GM23248 (cell line): Measurements from ENCODE around the gene ATP2B1. TPM values are rescaled to one million over a fixed set of nuclear protein-coding genes. Genes with fewer than 3 reads are reported as not detected.

Source experiments
- DNase-seq: peaks from one replicate; pipeline ENCODE4 v3.0.0-alpha.2; 2015
- H2AFZ ChIP-seq: fragments of 200-600 bp; sonication (generic); 2 replicates; pipeline ENCODE4 v1.6.1; 2016; ENCODE audit warnings: antibody characterized with exemption
- H3F3A ChIP-seq: fragments of 200-600 bp; sonication (generic); 2 replicates; pipeline ENCODE4 v1.6.1; 2016; ENCODE audit warnings: mild to moderate bottlenecking, antibody characterized with exemption, mixed run types; ENCODE audit not compliant: insufficient read depth
- H3K27ac ChIP-seq: fragments of 200-600 bp; sonication (generic); 2 replicates; pipeline ENCODE4 v1.5.1; 2016; ENCODE audit warnings: mild to moderate bottlenecking
- H3K27me3 ChIP-seq: fragments of 200-600 bp; sonication (generic); replicated peaks from 2 replicates; pipeline ENCODE4 v1.6.1; 2016; ENCODE audit warnings: mild to moderate bottlenecking; ENCODE audit not compliant: insufficient read depth
- H3K36me3 ChIP-seq: fragments of 200-600 bp; sonication (generic); 2 replicates; pipeline ENCODE4 v1.6.1; 2016; ENCODE audit warnings: low read depth, mild to moderate bottlenecking
- H3K4me1 ChIP-seq: fragments of 200-600 bp; sonication (generic); 2 replicates; pipeline ENCODE4 v1.6.1; 2016; ENCODE audit warnings: mild to moderate bottlenecking; ENCODE audit not compliant: insufficient read depth
- H3K4me2 ChIP-seq: fragments of 200-600 bp; sonication (generic); one replicate; pipeline ENCODE4 v1.6.1; 2016; ENCODE audit warnings: mild to moderate bottlenecking; ENCODE audit not compliant: unreplicated experiment
- H3K4me3 ChIP-seq: fragments of 200-600 bp; sonication (generic); 2 replicates; pipeline ENCODE4 v1.5.1; 2016; ENCODE audit warnings: mild to moderate bottlenecking
- H3K79me2 ChIP-seq: fragments of 200-600 bp; sonication (generic); 2 replicates; pipeline ENCODE4 v1.6.1; 2016; ENCODE audit warnings: mild to moderate bottlenecking; ENCODE audit not compliant: insufficient read depth
- H3K9ac ChIP-seq: fragments of 200-600 bp; sonication (generic); 2 replicates; pipeline ENCODE4 v1.6.1; 2016; ENCODE audit warnings: mild to moderate bottlenecking
- H3K9me2 ChIP-seq: fragments of 200-600 bp; sonication (generic); 2 replicates; pipeline ENCODE4 v1.6.1; 2016; ENCODE audit warnings: mixed run types, mild to moderate bottlenecking, moderate library complexity; ENCODE audit not compliant: insufficient read depth
- H3K9me3 ChIP-seq: fragments of 200-600 bp; sonication (generic); one replicate; pipeline ENCODE4 v1.6.1; 2017; ENCODE audit warnings: low read depth
- H4K20me1 ChIP-seq: fragments of 200-600 bp; sonication (generic); 2 replicates; pipeline ENCODE4 v1.6.0; 2016; ENCODE audit not compliant: insufficient read depth
- EZH2 ChIP-seq: fragments of 200-600 bp; sonication (generic); IDR thresholded peaks from 2 replicates; pipeline ENCODE4 v1.6.1; 2018; ENCODE audit warnings: antibody characterized with exemption, mild to moderate bottlenecking; ENCODE audit not compliant: insufficient read depth, poor library complexity, severe bottlenecking
- EZH2phosphoT487 ChIP-seq: fragments of 200-600 bp; sonication (generic); IDR thresholded peaks from 2 replicates; pipeline ENCODE4 v1.6.1; 2018; ENCODE audit warnings: antibody characterized with exemption, moderate library complexity, mild to moderate bottlenecking, low read depth; ENCODE audit not compliant: insufficient read depth
- WGBS, 2 experiments: methylation state at CpG; one replicate each; pipeline ENCODE4 v1.1.6; 2015 to 2017; ENCODE audit warnings: low lambda C conversion rate in 2 of 2, low coverage in 1 of 2; ENCODE audit errors: missing lambda C conversion rate in 2 of 2; 5-methylcytosine and 5-hydroxymethylcytosine counted together
- in situ Hi-C: fragments of 300-500 bp; cut with MboI; formaldehyde crosslinking; loops from 2 replicates; pipeline ENCODE4 v1.15.0; 2020
- polyA plus RNA-seq: library from polyadenylated mRNA; unstranded; fragments of >200 nt; fragmentation: Nextera tagmentation; extraction: Ambion mirVana; gene quantifications from 2 replicates; pipeline ENCODE4 v1.2.1, GENCODE V29; 2016
- total RNA-seq: library from RNA; depleted of rRNA; stranded (reverse); fragments of >200 nt; shearing (Covaris generic); gene quantifications from 2 replicates; pipeline ENCODE4 v1.2.3, GENCODE V29; 2014

ATP2B1 gene
- total and polyA plus RNA-seq, 2 experiments from 2014 or later = 34.5 to 80.1 TPM

DNA sequence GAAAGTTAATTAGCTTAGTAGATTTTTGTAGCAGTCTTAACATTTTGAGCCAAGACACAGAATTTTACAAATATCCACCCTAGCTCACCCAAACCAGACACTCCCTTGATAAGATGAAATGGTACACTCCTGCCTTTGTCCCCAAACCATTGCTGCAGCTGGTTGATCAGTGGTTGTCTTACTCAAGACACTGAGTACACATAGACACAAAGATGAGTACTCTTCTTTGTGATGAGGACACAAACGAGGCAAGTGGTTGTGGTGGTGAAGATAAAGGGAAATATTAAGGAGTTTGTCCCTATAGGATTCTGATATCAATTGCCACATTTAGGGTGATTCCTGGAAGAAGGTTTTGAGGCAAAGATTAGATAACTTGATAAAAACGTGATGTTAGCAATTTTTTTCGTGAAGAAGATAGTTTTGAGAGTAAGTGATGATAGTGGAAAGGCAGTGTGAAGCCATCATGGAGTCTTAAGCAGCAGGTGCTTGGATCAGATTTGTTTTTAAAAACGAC is 21.4 kb upstream of the ATP2B1 start:
- no peak overlapping the region for H3K27ac ChIP-seq
- no peaks in the 10 kb centered on the region for H4K20me1 ChIP-seq
- 83 to 85% methylated on average over 4 of the region's 4 CpGs for WGBS, 2 experiments
- no peak for TF ChIP-seq EZH2
- no peak for TF ChIP-seq EZH2phosphoT487
- H3K9me2 ChIP-seq = no peaks in the 10 kb centered on the region
- H3K27me3 ChIP-seq = no peaks in the 10 kb centered on the region
- H3K79me2 ChIP-seq = no peaks in the 10 kb centered on the region
- DNase-seq = no peak
- no peak overlapping the region for H3K4me3 ChIP-seq
- H3K9me3 ChIP-seq = peaks cover 4% of the 10 kb centered on the region
- no peak overlapping the region for H2AFZ ChIP-seq
- H3K9ac ChIP-seq = no peak overlapping the region
- peaks cover 34% of the 10 kb centered on the region for H3K4me1 ChIP-seq
- H3K4me2 ChIP-seq = no peak overlapping the region
- no peaks in the 10 kb centered on the region for H3K36me3 ChIP-seq
- in situ Hi-C loops = no loop called here
- H3F3A ChIP-seq = peaks cover 38% of the 10 kb centered on the region

DNA sequence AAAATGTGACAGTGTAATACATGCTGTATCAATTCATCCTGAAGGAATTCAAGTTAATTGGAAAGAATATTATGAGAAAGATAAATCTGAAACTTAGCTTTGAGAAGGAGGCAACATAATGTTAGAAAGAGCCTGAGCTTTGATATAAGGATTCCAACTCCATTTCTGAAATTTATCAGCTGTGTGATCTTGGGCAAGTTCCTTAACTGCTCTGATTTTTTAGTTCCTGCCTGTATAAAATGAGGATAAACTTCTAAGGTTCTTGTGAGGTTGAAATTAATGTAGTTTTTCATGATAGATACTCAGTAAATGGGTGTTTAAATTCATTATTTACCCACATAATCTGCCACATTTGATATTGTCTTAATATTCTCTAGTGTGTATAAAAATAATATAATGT is 14.6 kb upstream of the ATP2B1 start:
- Histone ChIP-seq H3K27me3 (no peaks in the 10 kb centered on the region), H3K9me2 (no peaks in the 10 kb centered on the region), H2AFZ (no peak overlapping the region), H3K9me3 (no peaks in the 10 kb centered on the region), H3K36me3 (no peaks in the 10 kb centered on the region), H3K27ac (no peak overlapping the region), H4K20me1 (no peaks in the 10 kb centered on the region), H3K79me2 (no peaks in the 10 kb centered on the region), H3K4me3 (no peak overlapping the region), H3K4me1 (no peaks in the 10 kb centered on the region), H3K9ac (no peak overlapping the region), H3F3A (no peaks in the 10 kb centered on the region), H3K4me2 (no peak overlapping the region)
- TF ChIP-seq EZH2phosphoT487 = no peak
- no peak for TF ChIP-seq EZH2
- no peak for DNase-seq
- in situ Hi-C loops = no loop called here

DNA sequence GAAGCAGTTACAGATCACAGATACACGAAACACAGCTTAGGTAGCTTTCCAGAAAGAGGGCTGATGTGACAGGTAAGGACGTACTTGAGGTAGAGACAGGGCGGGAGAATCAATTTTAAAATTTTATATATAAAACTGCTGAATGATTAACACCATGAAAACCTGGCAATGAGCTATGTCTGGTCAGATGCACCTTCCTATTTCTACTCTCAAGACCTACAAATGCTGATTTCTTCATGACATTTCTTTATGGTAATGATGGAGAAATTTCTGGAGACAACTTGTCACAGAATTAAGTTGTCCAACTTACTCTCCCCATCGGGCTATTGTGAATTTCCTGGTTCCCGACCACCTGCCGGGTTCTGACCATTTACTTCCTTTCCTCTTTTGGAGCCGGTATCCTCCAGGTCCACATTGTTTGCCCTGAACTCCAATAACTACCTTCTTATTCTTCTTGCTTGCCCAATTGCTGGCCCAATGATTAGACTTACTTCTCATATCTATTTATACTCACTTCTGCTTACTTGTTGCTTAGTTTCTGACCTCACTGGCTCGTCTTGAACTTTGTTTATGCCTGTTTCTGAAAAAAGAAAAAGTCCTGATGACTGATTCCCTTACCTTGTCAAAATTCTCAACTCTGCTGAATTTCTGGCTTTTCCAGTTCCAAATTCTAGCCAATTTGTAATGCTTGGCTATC is 12.8 kb upstream of the ATP2B1 start:
- Histone ChIP-seq H3K4me1 (no peaks in the 10 kb centered on the region), H3K79me2 (no peaks in the 10 kb centered on the region), H4K20me1 (no peaks in the 10 kb centered on the region), H3K36me3 (no peaks in the 10 kb centered on the region), H3K9me2 (no peaks in the 10 kb centered on the region), H3K9ac (no peak overlapping the region), H3K27ac (no peak overlapping the region), H2AFZ (no peak overlapping the region), H3K9me3 (no peaks in the 10 kb centered on the region), H3K27me3 (no peaks in the 10 kb centered on the region), H3F3A (no peaks in the 10 kb centered on the region), H3K4me2 (no peak overlapping the region), H3K4me3 (no peak overlapping the region)
- no peak for TF ChIP-seq EZH2
- TF ChIP-seq EZH2phosphoT487 = no peak
- no peak for DNase-seq
- 93 to 94% methylated on average over 8 of the region's 8 CpGs for WGBS, 2 experiments
- in situ Hi-C loops = no loop called here

DNA sequence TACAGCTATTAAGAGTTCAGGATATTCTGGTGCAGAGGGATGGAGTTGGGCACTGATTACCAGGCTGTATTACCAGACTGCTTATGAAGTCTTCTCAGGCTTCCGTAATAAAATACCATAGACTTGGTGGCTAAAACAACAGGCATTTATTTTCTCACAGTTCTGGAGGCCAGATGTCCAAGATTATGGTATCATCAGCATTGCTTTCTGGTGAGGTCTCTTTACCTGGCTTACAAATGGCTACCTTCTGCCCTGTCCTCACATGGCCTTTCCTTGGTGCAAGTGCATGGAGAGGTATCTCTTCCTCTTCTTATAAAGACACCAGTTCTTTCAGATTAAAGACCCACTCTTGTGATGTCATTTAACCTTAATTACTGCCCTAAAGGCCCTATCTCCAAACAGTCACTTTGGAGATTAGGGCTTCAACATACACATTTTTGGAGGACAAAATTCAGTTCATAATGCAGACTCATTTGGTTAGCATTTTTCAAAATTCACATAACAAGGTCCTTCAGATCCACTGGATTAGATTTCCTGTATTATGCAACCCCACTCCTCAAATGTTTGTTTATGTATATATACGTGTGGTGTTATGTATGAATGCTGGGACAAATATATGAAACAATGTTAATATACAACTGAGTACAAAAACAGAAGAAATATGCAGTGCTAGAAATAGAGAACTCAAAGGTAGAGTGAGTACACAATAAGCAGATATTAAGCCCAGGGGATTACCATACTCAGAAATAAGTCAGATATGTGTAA is 9.3 kb upstream of the ATP2B1 start:
- Histone ChIP-seq H3K4me1 (no peaks in the 10 kb centered on the region), H3K79me2 (no peaks in the 10 kb centered on the region), H3K4me3 (no peak overlapping the region), H3K9me2 (no peaks in the 10 kb centered on the region), H3F3A (no peaks in the 10 kb centered on the region), H3K27me3 (no peaks in the 10 kb centered on the region), H3K27ac (no peak overlapping the region), H3K9ac (no peak overlapping the region), H3K4me2 (no peak overlapping the region), H3K36me3 (no peaks in the 10 kb centered on the region), H2AFZ (no peak overlapping the region), H3K9me3 (no peaks in the 10 kb centered on the region), H4K20me1 (no peaks in the 10 kb centered on the region)
- no peak for TF ChIP-seq EZH2phosphoT487
- TF ChIP-seq EZH2 = no peak
- 88 to 89% methylated on average over 2 of the region's 2 CpGs for WGBS, 2 experiments
- in situ Hi-C loops = no loop called here
- DNase-seq = no peak
